GM12878 (cell line): ENCODE results near the gene FPGS. TPM values are rescaled to one million over a fixed set of nuclear protein-coding genes. Genes with fewer than 3 reads are reported as not detected.

Experiments used
- ATAC-seq: fragments of 200-7000 bp; cut with Tn5 transposase; 3 replicates; pipeline ENCODE4 v1.9.1; 2020; ENCODE audit warnings: mild to moderate bottlenecking, moderate library complexity
- BruUV-seq: library from RNA; stranded (reverse); fragments of 400-500 nt; replicated peaks from 2 replicates; lab custom pipeline; 2021; lab: Mats Ljungman, UMichigan
- CTCF ChIA-PET: fragments of 300-600 bp; sonication (Branson Sonifier 250); formaldehyde crosslinking; extraction: SDS; loops from one replicate; lab custom pipeline; 2021; ENCODE audit warnings: inconsistent platforms; lab: Yijun Ruan, JAX
- POLR2A ChIA-PET: fragments of 350-600 bp; formaldehyde crosslinking; extraction: SDS; loops from one replicate; lab custom pipeline; 2021; ENCODE audit warnings: inconsistent platforms; lab: Charles Lee
- RAD21 ChIA-PET: fragments of 300-600 bp; sonication (Branson Sonifier 250); formaldehyde crosslinking; loops from one replicate; lab custom pipeline; 2023; ENCODE audit warnings: antibody characterized with exemption; ENCODE audit not compliant: unreplicated experiment; lab: Charles Lee
- SMC1A ChIA-PET: fragments of 300-600 bp; sonication (Branson Sonifier 250); formaldehyde crosslinking; loops from one replicate; lab custom pipeline; 2023; ENCODE audit not compliant: unreplicated experiment, uncharacterized antibody; lab: Charles Lee
- DNase-seq: peaks from one replicate; pipeline ENCODE4 v3.0.0-alpha.2; 2011; ENCODE audit warnings: low read depth, low spot score
- FAIRE-seq: peaks from 3 replicates; lab custom pipeline; 2011; peaks lifted over from hg19 to GRCh38; lab: Jason Lieb, UNC
- H2AFZ ChIP-seq: 2 replicates; pipeline ENCODE4 v1.6.0; 2011; ENCODE audit warnings: low read depth, low read length, control low read depth; ENCODE audit not compliant: control insufficient read depth
- H3K27ac ChIP-seq: 2 replicates; pipeline ENCODE4 v1.5.1; 2011; ENCODE audit warnings: control low read depth; ENCODE audit not compliant: control insufficient read depth, insufficient read depth
- H3K27me3 ChIP-seq, 2 experiments: replicated peaks in 1 of 2; 2 replicates each; pipeline versions ENCODE4 v1.6.0 to v1.6.1; 2011; ENCODE audit warnings: low read length in 1 of 2; ENCODE audit not compliant: control insufficient read depth in 2 of 2, insufficient read depth in 2 of 2
- H3K36me3 ChIP-seq, 2 experiments: 2 replicates each; pipeline ENCODE4 v1.5.1; 2011; ENCODE audit warnings: low read length in 1 of 2; ENCODE audit not compliant: control insufficient read depth in 2 of 2, insufficient read depth in 2 of 2
- H3K4me1 ChIP-seq: 2 replicates; pipeline ENCODE4 v1.6.1; 2011; ENCODE audit warnings: mild to moderate bottlenecking, low read length, moderate library complexity, mixed read lengths; ENCODE audit not compliant: control insufficient read depth, insufficient read depth
- H3K4me2 ChIP-seq: 2 replicates; pipeline ENCODE4 v1.6.0; 2011; ENCODE audit warnings: control low read depth; ENCODE audit not compliant: control insufficient read depth, insufficient read depth
- H3K4me3 ChIP-seq: fragments of 200-600 bp; sonication (generic); 2 replicates; pipeline ENCODE4 v1.5.1; 2016
- H3K79me2 ChIP-seq: 2 replicates; pipeline ENCODE4 v1.6.0; 2011; ENCODE audit warnings: low read length; ENCODE audit not compliant: control insufficient read depth, insufficient read depth
- H3K9ac ChIP-seq: 2 replicates; pipeline ENCODE4 v1.8.0; 2011; ENCODE audit warnings: low read length, control low read depth, mixed read lengths; ENCODE audit not compliant: control insufficient read depth, insufficient read depth
- H3K9me3 ChIP-seq: replicated peaks from 3 replicates; pipeline ENCODE4 v1.5.1; 2011; ENCODE audit warnings: mild to moderate bottlenecking, low read length; ENCODE audit not compliant: control insufficient read depth, insufficient read depth
- H4K20me1 ChIP-seq: 2 replicates; pipeline ENCODE4 v1.6.0; 2011; ENCODE audit not compliant: control insufficient read depth, insufficient read depth
- ATF2 ChIP-seq: IDR thresholded peaks from 2 replicates; pipeline ENCODE4 v1.6.1; 2012; ENCODE audit warnings: low read length, inconsistent platforms
- E4F1 ChIP-seq: fragments of 450-650 bp; IDR thresholded peaks from 2 replicates; pipeline ENCODE4 v1.6.1; 2018; ENCODE audit warnings: borderline replicate concordance, mild to moderate bottlenecking; ENCODE audit not compliant: partially characterized antibody
- EP300 ChIP-seq, 2 experiments: fragments of 150-350 bp in 1 of 2; IDR thresholded peaks; 2 replicates each; pipeline ENCODE4 v1.6.1; 2011 to 2012; ENCODE audit warnings: low read depth in 2 of 2, low read length in 2 of 2, borderline replicate concordance in 1 of 2, improper control_type of control experiment in 1 of 2, inconsistent platforms in 1 of 2; ENCODE audit not compliant: control insufficient read depth in 1 of 2
- PAX8 ChIP-seq: fragments of 450-650 bp; IDR thresholded peaks from 2 replicates; pipeline ENCODE4 v1.6.1; 2017; ENCODE audit warnings: mild to moderate bottlenecking, moderate library complexity
- SMC3 ChIP-seq: IDR thresholded peaks from 2 replicates; pipeline ENCODE4 v1.6.1; 2011; ENCODE audit warnings: low read length, improper control_type of control experiment, borderline replicate concordance
- TCF3 ChIP-seq: IDR thresholded peaks from 2 replicates; pipeline ENCODE4 v1.6.1; 2012; ENCODE audit warnings: low read depth, mild to moderate bottlenecking, low read length, borderline replicate concordance; ENCODE audit not compliant: insufficient read depth
- TCF7 ChIP-seq: IDR thresholded peaks from 2 replicates; pipeline ENCODE4 v1.6.1; 2014; ENCODE audit warnings: antibody characterized with exemption, borderline replicate concordance
- YBX1 ChIP-seq: fragments of 450-650 bp; IDR thresholded peaks from 2 replicates; pipeline ENCODE4 v1.6.1; 2016; ENCODE audit warnings: antibody characterized with exemption
- ZNF384 ChIP-seq: IDR thresholded peaks from 2 replicates; pipeline ENCODE4 v1.6.1; 2012; ENCODE audit warnings: low read depth, mild to moderate bottlenecking, low read length, improper control_type of control experiment, borderline replicate concordance
- WGBS: methylation state at CpG from one replicate; pipeline ENCODE4 v1.1.6; 2016; ENCODE audit warnings: low lambda C conversion rate; ENCODE audit not compliant: insufficient replicate concordance, insufficient coverage; ENCODE audit errors: missing lambda C conversion rate; 5-methylcytosine and 5-hydroxymethylcytosine counted together
- in situ Hi-C: fragments of 300-500 bp; cut with MboI; formaldehyde crosslinking; loops from 9 replicates; pipeline ENCODE4 v1.14.3; 2018; ENCODE audit warnings: mixed read lengths
- intact Hi-C: fragments of 100-400 bp; cut with micrococcal nuclease; formaldehyde crosslinking; loops from one replicate; pipeline ENCODE4 v1.14.2; 2022; ENCODE audit not compliant: unreplicated experiment
- polyA plus RNA-seq, 11 experiments: library from polyadenylated mRNA; depleted of rRNA in 4 of 11; unstranded in 6 of 11; stranded (reverse) in 5 of 11; fragments of >200 nt; fragmentation: Nextera tagmentation in 4 of 11; fragmentation: Illumina TruSeq in 1 of 11; extraction: Ambion mirVana in 4 of 11; extraction: Trizol in 1 of 11; gene quantifications; 1 replicate in 1 of 11; 2 replicates in 10 of 11; pipeline versions ENCODE4 v1.2.1 to v1.2.3, GENCODE V29; 2011 to 2016; ENCODE audit warnings: inconsistent platforms in 2 of 11, missing spikeins in 2 of 11, low read depth in 1 of 11
- total RNA-seq, 4 experiments: library from RNA; depleted of rRNA in 3 of 4; stranded (reverse); fragments of >200 nt in 3 of 4; fragmentation: Illumina TruSeq in 1 of 4; extraction: Trizol in 1 of 4; gene quantifications; 2 replicates each; pipeline versions ENCODE4 v1.2.1 to v1.2.3, GENCODE V29; 2013 to 2021

FPGS gene
- total and polyA plus RNA-seq, 10 of the 15 experiments (the other 5 are each of a cell fraction or from before 2014, with no cell fraction given): 1.2 to 127 (median 80.4) TPM

GRCh38 chr9:127810378-127811187 is 7.9 kb downstream of the FPGS start:
- no peak for ATAC-seq
- no peak for DNase-seq
- 99% methylated on average over 10 of the region's 10 CpGs for WGBS
- no TSS peak for BruUV-seq
- TF ChIP-seq TCF7 (no peak), SMC3 (no peak)
- ChIA-PET SMC1A (interaction anchor here (0.6 kb wide), 1 partner anchor 86 kb away, joined by 3 read pairs; no protein-coding TSS in a partner anchor), POLR2A (no interaction called here), CTCF (no interaction called here), RAD21 (no interaction called here)
- no peak overlapping the region for H3K27ac ChIP-seq
- no peaks in the 10 kb centered on the region for H3K4me1 ChIP-seq
- H3K4me3 ChIP-seq: no peak overlapping the region
- in situ Hi-C loops: no loop called here
- H3K36me3 ChIP-seq: peaks cover 3 to 27% of the 10 kb centered on the region in 2 experiments; a peak in 3 of 4 replicates
- no peaks in the 10 kb centered on the region for H3K27me3 ChIP-seq
- H3K9ac ChIP-seq: no peak overlapping the region
- intact Hi-C loops: no loop called here
- H3K79me2 ChIP-seq: no peaks in the 10 kb centered on the region
- H4K20me1 ChIP-seq: no peaks in the 10 kb centered on the region; the same call in 1 of the 2 replicates
- H3K9me3 ChIP-seq: no peaks in the 10 kb centered on the region
- H3K4me2 ChIP-seq: no peak overlapping the region
- H2AFZ ChIP-seq: no peak overlapping the region
- FAIRE-seq: no peak

- Histone ChIP-seq H2AFZ (no peak overlapping the region), H3K27ac (no peak overlapping the region), H3K9ac (no peak overlapping the region), H3K4me3 (no peak overlapping the region), H3K9me3 (no peaks in the 10 kb centered on the region), H3K79me2 (no peaks in the 10 kb centered on the region), H3K36me3 (peaks cover 3 to 29% of the 10 kb centered on the region in 2 experiments; a peak in 3 of 4 replicates), H3K4me1 (no peaks in the 10 kb centered on the region), H3K27me3 (no peaks in the 10 kb centered on the region), H3K4me2 (no peak overlapping the region), H4K20me1 (no peaks in the 10 kb centered on the region; the same call in 1 of the 2 replicates)
- ATAC-seq: no peak
- FAIRE-seq: no peak
- no peak for DNase-seq
- RAD21 ChIA-PET: no interaction called here
- SMC1A ChIA-PET: no interaction called here
- BruUV-seq: no TSS peak
- 89% methylated on average over 6 of the region's 6 CpGs for WGBS
- CTCF ChIA-PET: interaction anchor here (0.5 kb wide), 1 partner anchor 214 kb away, joined by 3 read pairs; no protein-coding TSS in a partner anchor
- POLR2A ChIA-PET: no interaction called here
- in situ Hi-C loops (no loop called here), intact Hi-C loops (no loop called here)
- no peak for TF ChIP-seq ZNF384
- no peak for TF ChIP-seq ATF2
- TF ChIP-seq EP300 (IDR thresholded peaks at IDR 0.05; ENCODE audit: borderline replicate concordance in 1 of 2, control insufficient read depth in 1 of 2, low read depth in 2 of 2, low read length in 2 of 2): no peak
- no peak for TF ChIP-seq PAX8
- TF ChIP-seq YBX1: no peak
- no peak for TF ChIP-seq E4F1
- no peak for TF ChIP-seq TCF3
Observed at GRCh38 chr9:127812011-127812410, 9.3 kb downstream of the FPGS start.
